IPS-11a (cell line): Measurements from ENCODE around the gene SOX30.
"Not testable (repeated sequence)": the region's sequence is repeated elsewhere in the genome, so short reads cannot be mapped to it uniquely, and the experiment has no call there.

Source experiments
- H3K4me3 ChIP-seq: one replicate; pipeline ENCODE4 v1.5.1; 2013; ENCODE audit warnings: low read depth, low read length, control low read depth

The SOX30 gene

GRCh38 chr5:157652377-157652692 lies at the start of gene SOX30:
TSS of gene SOX30 (minus strand) at chr5:157652438. CDS start at chr5:157652078, 360 bp downstream.
- H3K4me3 ChIP-seq: peak within 1 kb of the TSS; percentile 39

DNA sequence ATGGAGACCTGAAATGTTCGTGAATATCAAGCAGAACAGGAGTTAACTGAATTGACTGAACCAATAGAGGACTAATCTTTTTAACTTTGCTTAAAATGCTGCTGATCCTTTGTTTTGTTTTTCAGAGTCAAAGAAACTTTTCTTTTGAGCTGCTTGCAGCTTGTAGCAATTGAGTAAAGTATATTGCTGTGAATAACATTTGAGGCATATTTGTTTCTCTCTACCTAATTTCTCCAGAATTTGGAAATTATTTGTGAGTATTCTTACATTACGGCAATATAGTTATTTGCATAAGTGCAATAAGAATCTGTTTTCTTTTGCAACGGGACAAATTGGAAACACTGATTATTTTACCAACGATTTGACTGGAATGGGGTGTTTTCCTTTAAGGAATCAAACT lies 46.4 kb upstream of the SOX30 start:
- H3K4me3 ChIP-seq: not testable (repeated sequence)

- H3K4me3 ChIP-seq: not testable (repeated sequence)
Observed at GRCh38 chr5:157696154-157696553, 43.9 kb upstream of the SOX30 start.

DNA sequence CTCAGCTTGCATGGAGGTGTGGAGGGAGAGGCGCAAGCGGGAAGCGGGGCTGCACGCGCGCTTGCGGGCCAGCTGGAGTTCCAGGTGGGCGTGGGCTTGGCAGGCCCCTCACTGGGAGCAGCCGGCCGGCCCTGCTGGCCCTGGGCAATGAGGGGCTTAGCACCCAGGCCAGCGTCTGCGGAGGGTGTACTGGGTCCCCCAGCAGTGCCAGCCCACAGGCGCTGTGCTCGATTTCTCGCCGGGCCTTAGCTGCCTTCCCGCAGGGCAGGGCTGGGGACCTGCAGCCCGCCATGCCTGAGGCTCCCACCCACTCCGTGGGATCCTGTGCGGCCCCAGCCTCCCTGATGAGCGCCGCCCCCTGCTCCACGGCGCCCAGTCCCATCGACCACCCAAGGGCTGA lies 41.6 kb upstream of the SOX30 start:
- not testable (repeated sequence) for H3K4me3 ChIP-seq

DNA sequence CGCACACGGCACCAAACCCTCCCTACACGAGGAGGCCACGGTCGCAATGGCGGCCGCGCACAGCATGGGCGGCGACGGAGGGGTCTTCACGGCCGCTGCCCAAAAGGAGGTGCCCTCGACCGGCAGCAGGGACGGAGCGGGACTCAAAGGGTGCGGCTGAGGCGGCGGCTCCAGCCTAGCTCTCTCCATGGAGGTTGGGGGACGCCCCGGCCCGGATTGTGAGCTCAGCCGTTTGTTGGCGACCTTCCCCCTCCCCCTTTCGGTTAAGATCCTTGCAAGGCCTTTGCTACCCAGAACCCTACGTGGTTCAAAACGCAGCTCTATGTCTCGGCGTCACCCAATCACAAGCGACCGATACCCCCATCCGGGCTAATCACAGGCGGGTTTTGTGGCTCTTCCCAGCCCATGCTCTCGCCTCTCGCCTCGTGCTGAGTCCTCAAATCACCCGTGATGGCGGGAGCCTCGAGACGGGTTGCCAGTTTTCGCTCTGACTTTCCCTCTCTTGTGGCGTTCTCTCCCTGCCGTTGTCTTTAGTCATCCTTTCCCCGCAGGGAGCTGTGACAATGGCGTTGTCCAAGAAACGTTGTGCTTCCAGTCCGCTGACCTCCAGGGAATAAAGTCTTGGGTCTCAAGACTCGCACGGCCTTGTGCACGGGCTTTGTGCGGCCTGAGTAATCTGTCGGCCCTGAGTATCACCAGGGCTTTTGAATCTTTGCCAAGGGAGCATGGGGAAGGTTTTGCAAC lies 38.6 kb upstream of the SOX30 start:
- no peak overlapping the region for H3K4me3 ChIP-seq

DNA sequence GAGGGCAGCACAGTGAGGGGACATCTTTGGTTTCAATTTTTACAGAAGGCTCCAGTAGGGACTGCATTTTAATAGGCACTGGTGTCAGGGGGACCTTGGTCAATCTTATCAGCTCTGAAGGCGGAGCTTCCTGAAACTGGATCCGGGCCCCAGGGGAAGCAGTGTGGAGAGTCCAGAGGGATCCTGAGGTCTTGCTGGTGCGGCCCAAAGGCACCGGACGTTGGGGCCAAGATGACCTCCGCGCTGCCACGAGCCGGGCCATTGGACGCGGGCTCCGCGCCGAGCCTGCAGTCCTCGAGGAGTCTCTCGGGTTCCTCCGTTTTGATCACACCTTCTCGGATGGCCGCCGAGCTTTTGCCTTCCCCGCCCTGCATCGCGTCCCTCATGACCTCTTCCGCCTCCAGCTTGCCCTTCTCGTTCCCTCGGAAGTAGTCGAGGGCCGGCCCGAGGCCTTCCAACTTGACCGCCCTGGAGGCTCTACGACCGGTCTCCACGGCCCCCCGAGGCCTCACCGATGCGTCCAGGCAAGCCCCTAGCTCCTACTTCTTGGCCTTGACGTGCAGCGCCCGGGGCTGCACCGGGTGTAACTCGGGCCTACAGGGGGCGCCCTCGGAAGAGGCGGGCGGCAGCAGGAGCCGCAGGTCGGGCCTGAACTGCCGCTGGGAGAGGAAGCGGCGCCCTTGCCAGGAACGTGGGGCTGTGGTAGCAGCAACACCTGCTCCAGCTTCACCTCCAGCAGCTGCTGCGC lies 37.9 kb upstream of the SOX30 start:
- no peak overlapping the region for H3K4me3 ChIP-seq

DNA sequence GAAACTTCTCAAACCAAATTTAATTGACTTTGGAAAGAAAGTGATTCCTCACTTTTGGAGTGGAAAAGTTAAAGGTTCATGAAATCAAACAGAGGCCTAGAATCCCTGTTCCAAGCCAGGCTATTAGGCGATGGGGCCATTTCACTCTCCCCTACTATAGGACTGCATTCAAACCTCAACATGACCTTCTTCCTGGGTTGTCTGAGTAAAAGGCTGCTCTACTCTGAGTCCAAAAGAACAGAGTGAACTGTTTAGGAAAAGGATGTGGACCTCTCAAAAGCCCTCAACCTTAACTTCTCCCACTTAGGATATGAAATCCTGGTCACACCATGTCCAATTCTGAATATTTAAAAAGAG lies 34.9 kb upstream of the SOX30 start:
- H3K4me3 ChIP-seq: no peak overlapping the region

DNA sequence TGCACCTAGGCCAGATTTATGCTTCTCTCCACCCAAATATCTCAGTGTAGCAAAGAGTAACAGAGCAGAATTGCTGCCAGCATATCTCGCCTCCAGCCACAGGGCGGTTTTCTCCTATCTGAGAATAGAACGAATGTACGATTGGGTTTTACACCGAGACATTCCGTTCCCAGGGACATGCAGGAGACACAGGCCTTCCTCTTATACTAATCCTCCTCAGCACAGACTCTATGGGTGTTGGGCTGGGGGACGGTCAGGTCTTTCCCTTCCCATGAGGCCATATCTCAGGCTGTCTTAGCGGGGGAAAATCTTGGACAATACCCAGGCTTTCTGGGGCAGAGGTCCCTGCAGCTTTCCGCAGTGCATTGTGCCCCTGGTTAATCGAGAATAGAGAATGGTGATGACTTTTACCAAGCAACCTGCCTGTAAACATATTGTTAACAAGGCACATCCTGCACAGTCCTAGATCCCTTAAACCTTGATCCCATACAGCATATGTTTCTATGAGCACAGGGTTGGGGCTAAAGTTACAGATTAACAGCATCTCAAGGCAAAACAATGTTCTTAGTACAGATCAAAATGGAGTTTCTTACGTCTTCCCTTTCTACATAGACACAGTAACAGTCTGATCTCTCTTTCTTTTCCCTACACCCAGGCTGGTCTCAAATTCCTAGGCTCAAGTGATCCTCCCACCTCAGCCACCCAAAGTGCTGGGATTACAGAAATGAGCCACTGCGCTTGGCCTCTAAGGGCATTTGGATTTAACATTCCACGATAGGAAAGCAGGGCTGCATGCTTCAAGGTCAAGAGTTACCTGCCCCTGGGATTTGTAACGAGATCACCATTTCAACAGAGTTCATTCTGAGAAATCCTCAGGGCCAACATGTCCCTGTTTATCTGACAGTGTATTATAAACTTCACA lies 34.3 kb upstream of the SOX30 start:
- H3K4me3 ChIP-seq: not testable (repeated sequence)

GRCh38 chr5:157682257-157682656 lies 30.0 kb upstream of the SOX30 start:
- no peak overlapping the region for H3K4me3 ChIP-seq

- H3K4me3 ChIP-seq: no peak overlapping the region
Observed at GRCh38 chr5:157681048-157681447, 28.8 kb upstream of the SOX30 start.

DNA sequence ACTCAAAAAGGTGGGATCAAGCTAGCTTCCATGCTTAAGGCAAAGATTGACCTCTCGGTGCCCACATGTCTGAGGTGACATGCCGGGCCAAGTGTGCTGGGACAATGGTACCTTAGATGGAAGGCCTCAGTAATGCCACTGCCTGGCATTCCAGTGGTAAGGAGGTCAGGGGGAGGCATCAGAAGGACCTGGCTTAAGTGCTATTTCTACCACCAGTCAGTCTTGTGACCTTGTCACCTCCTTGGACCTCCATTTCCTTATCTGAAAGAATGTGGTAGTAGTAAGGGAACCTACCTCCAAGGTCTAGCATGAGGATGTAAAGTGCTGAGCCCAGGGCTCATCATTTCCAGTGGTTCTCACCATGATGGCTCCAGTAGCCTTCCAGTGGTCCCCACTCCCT lies 28.0 kb upstream of the SOX30 start:
- H3K4me3 ChIP-seq: no peak overlapping the region

GRCh38 chr5:157679801-157680200 lies 27.6 kb upstream of the SOX30 start:
- no peak overlapping the region for H3K4me3 ChIP-seq

GRCh38 chr5:157677931-157678330 lies 25.7 kb upstream of the SOX30 start:
- no peak overlapping the region for H3K4me3 ChIP-seq

- not testable (repeated sequence) for H3K4me3 ChIP-seq
Observed at GRCh38 chr5:157674351-157674750, 22.1 kb upstream of the SOX30 start.

GRCh38 chr5:157672976-157673375 lies 20.7 kb upstream of the SOX30 start:
- H3K4me3 ChIP-seq: no peak overlapping the region

- peak overlapping the region; percentile 69 for H3K4me3 ChIP-seq
Observed at GRCh38 chr5:157671592-157672330, 19.5 kb upstream of the SOX30 start.

DNA sequence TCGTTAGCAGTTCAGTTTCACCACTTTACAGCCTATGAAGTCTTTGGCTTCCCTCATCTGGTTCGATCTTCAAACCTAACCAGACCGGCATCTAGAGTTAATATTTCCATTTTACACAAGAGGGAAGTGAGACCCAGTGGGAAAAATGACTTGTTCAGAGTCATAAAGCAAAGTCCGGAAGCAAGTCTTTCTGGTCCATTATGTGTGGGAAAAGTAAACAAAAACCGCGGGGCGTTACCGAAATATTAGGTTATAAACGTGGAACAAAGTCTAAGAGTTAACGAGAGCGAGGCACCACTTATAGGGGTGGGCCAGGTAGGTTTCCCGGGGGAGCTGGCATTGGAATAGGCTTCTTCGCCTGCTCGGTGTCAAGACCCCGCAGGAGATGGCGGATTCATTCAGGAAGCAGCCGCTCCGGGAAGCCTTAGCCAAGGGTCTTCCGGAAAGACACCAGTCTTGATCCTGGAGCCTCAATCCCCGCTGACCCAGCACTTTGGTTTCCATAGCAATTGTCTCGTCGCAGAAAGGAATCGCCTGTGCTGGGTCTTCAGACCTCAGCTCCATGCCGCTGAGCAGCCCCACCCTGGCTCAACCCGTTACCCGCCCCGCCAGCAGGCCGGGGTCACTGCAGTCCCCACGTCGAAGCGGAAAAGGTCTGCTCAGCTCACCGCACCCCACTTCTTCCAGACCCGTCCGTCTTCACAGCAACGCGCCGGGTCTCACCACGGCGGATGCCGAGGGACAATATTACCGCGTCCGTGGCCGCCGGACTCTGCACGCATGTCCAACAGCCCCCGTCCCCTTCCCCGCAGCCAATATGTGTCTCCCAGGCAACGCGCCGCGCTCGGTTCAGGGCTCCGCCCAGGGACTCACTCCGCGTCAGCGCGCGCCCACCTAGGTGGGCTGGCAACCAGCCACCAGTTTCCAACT lies 18.7 kb upstream of the SOX30 start, which contains the start of gene C5orf52:
Gene C5orf52, plus strand, starts transcription at position 872 of the 930 bp plus-strand sequence. CDS start 82 bp downstream, outside the sequence.
- H3K4me3 ChIP-seq: peak within 1 kb of the TSS; percentile 69

GRCh38 chr5:157669701-157670097 lies 17.5 kb upstream of the SOX30 start:
- H3K4me3 ChIP-seq: no peak overlapping the region

GRCh38 chr5:157668356-157668755 lies 16.1 kb upstream of the SOX30 start:
- no peak overlapping the region for H3K4me3 ChIP-seq
